ENCODE measurements around the gene SIRT1. TPM values are rescaled to one million over a fixed set of nuclear protein-coding genes. Genes with fewer than 3 reads are reported as not detected.

Gene SIRT1
- total RNA-seq, 1 donor from 2014 or later, result 25.6 TPM

- no peak for DNase-seq (ENCODE audit: extremely low spot score, unreplicated experiment)
- TF ChIP-seq, protein P1, sequence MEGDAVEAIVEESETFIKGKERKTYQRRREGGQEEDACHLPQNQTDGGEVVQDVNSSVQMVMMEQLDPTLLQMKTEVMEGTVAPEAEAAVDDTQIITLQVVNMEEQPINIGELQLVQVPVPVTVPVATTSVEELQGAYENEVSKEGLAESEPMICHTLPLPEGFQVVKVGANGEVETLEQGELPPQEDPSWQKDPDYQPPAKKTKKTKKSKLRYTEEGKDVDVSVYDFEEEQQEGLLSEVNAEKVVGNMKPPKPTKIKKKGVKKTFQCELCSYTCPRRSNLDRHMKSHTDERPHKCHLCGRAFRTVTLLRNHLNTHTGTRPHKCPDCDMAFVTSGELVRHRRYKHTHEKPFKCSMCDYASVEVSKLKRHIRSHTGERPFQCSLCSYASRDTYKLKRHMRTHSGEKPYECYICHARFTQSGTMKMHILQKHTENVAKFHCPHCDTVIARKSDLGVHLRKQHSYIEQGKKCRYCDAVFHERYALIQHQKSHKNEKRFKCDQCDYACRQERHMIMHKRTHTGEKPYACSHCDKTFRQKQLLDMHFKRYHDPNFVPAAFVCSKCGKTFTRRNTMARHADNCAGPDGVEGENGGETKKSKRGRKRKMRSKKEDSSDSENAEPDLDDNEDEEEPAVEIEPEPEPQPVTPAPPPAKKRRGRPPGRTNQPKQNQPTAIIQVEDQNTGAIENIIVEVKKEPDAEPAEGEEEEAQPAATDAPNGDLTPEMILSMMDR (IDR thresholded peaks at IDR 0.05), result no peak
- Mint-ChIP-seq H3K9me3 (ENCODE audit: unreplicated experiment) (no peaks in the 10 kb centered on the region), H3K4me1 (ENCODE audit: unreplicated experiment) (peaks cover 10% of the 10 kb centered on the region), H3K27ac (ENCODE audit: unreplicated experiment) (no peak overlapping the region), H3K4me3 (ENCODE audit: unreplicated experiment) (no peak overlapping the region), H3K27me3 (ENCODE audit: unreplicated experiment) (no peaks in the 10 kb centered on the region), H3K36me3 (ENCODE audit: unreplicated experiment) (peaks cover 32% of the 10 kb centered on the region)
These were observed 39.1 kb downstream of the SIRT1 start for GRCh38 chr10:67923551-67923950.

- DNase-seq (ENCODE audit: extremely low spot score, unreplicated experiment), result no peak
- Mint-ChIP-seq H3K4me3 (ENCODE audit: unreplicated experiment) (no peak overlapping the region), H3K36me3 (ENCODE audit: unreplicated experiment) (peaks cover 32% of the 10 kb centered on the region), H3K9me3 (ENCODE audit: unreplicated experiment) (no peaks in the 10 kb centered on the region), H3K4me1 (ENCODE audit: unreplicated experiment) (peaks cover 10% of the 10 kb centered on the region), H3K27me3 (ENCODE audit: unreplicated experiment) (no peaks in the 10 kb centered on the region), H3K27ac (ENCODE audit: unreplicated experiment) (no peak overlapping the region)
- TF ChIP-seq, protein P1 (IDR thresholded peaks at IDR 0.05), result no peak
These were observed 39.7 kb downstream of the SIRT1 start for GRCh38 chr10:67924136-67924535.

DNA sequence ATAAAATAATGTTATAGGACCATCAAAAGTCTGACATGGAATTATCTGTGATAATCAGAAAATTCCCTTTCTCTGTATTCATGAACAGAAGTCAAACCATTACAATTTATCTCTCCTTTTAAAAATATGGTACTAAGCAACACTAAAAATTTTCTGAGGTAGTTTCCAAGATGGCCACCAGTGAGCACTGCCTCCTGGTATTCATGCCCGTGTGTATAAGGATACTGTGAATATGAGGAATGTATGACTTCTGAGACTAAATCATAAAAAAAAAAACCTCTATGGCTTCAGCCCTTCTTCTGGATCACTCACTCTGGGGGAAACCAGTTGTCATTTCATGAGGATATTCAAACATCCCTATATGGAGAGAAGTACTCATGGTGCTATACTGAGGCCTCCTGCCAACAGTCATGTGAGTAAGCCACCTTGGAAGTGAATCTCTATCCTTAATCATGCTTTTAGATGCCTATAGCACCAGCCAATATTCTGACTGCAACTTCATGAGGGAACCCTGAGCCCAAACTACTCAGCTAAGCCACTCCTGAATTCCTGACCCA is 41.1 kb downstream of the SIRT1 start:
- TF ChIP-seq, protein P1 (IDR thresholded peaks at IDR 0.05), result no peak
- Mint-ChIP-seq H3K27ac (ENCODE audit: unreplicated experiment) (no peak overlapping the region), H3K36me3 (ENCODE audit: unreplicated experiment) (peaks cover 38% of the 10 kb centered on the region), H3K27me3 (ENCODE audit: unreplicated experiment) (no peaks in the 10 kb centered on the region), H3K4me1 (ENCODE audit: unreplicated experiment) (peaks cover 10% of the 10 kb centered on the region), H3K4me3 (ENCODE audit: unreplicated experiment) (no peak overlapping the region), H3K9me3 (ENCODE audit: unreplicated experiment) (no peaks in the 10 kb centered on the region)
- DNase-seq (ENCODE audit: extremely low spot score, unreplicated experiment), result no peak

DNA sequence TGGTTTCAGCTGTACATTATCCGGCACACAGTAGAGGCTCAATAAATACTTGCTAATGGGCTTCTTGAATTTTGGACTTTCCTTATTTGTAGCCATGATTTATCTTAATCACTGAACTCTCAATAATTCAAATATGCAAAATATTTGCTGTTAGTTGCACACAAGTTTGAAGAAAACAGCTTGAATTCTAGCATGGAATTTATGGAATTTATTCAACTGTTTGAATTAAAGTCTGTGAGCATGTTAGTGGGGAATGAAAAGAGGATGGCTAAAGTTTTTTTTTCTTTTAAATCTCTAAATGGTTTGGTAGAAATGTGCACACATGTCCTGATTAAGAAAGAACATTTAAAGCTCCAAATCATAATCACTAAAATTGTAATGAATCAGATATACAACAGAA is 42.5 kb downstream of the SIRT1 start:
- DNase-seq (ENCODE audit: extremely low spot score, unreplicated experiment), result no peak
- H3K27me3 Mint-ChIP-seq (ENCODE audit: unreplicated experiment), result no peaks in the 10 kb centered on the region
- TF ChIP-seq, protein P1 (IDR thresholded peaks at IDR 0.05), result no peak
- H3K9me3 Mint-ChIP-seq (ENCODE audit: unreplicated experiment), result no peaks in the 10 kb centered on the region
- no peak overlapping the region for H3K27ac Mint-ChIP-seq (ENCODE audit: unreplicated experiment)
- no peak overlapping the region for H3K4me3 Mint-ChIP-seq (ENCODE audit: unreplicated experiment)
- H3K36me3 Mint-ChIP-seq (ENCODE audit: unreplicated experiment), result peaks cover 38% of the 10 kb centered on the region
- H3K4me1 Mint-ChIP-seq (ENCODE audit: unreplicated experiment), result peaks cover 10% of the 10 kb centered on the region

GRCh38 chr10:67933199-67933598 is 48.7 kb downstream of the SIRT1 start:
- no peak for DNase-seq (ENCODE audit: extremely low spot score, unreplicated experiment)
- Mint-ChIP-seq H3K4me3 (ENCODE audit: unreplicated experiment) (no peak overlapping the region), H3K9me3 (ENCODE audit: unreplicated experiment) (no peaks in the 10 kb centered on the region), H3K4me1 (ENCODE audit: unreplicated experiment) (no peaks in the 10 kb centered on the region), H3K27me3 (ENCODE audit: unreplicated experiment) (no peaks in the 10 kb centered on the region), H3K27ac (ENCODE audit: unreplicated experiment) (no peak overlapping the region), H3K36me3 (ENCODE audit: unreplicated experiment) (peaks cover 42% of the 10 kb centered on the region)
- TF ChIP-seq, protein P1 (IDR thresholded peaks at IDR 0.05), result no peak

Measured in osteocyte (in vitro differentiated cells).